ENCODE data around the gene ACOXL.
"Not testable (repeated sequence)": the region's sequence is repeated elsewhere in the genome, so short reads cannot be mapped to it uniquely, and the experiment has no call there.

ACOXL gene

GRCh38 chr2:110834134-110834827, 101.9 kb downstream of the ACOXL start:
- DNase-seq: no peak

GRCh38 chr2:110836671-110837070, 104.3 kb downstream of the ACOXL start:
- DNase-seq: no peak

GRCh38 chr2:110837446-110838409, 105.4 kb downstream of the ACOXL start:
- no peak for DNase-seq

GRCh38 chr2:110838657-110839384, 106.4 kb downstream of the ACOXL start:
- no peak for DNase-seq

- DNase-seq: no peak
Measured at GRCh38 chr2:110840508-110840907, 108.1 kb downstream of the ACOXL start.

GRCh38 chr2:110842048-110842447, 109.7 kb downstream of the ACOXL start:
- DNase-seq: no peak

GRCh38 chr2:110843496-110843895, 111.1 kb downstream of the ACOXL start:
- DNase-seq: no peak

GRCh38 chr2:110843959-110844510, 111.7 kb downstream of the ACOXL start:
- DNase-seq: no peak

GRCh38 chr2:110847651-110848050, 115.3 kb downstream of the ACOXL start:
- no peak for DNase-seq

GRCh38 chr2:110848071-110848470, 115.7 kb downstream of the ACOXL start:
- no peak for DNase-seq

GRCh38 chr2:110848519-110849030, 116.2 kb downstream of the ACOXL start:
- DNase-seq: no peak

GRCh38 chr2:110851531-110851930, 119.2 kb downstream of the ACOXL start:
- DNase-seq: no peak

- no peak for DNase-seq
Measured at GRCh38 chr2:110852051-110852450, 119.7 kb downstream of the ACOXL start.

GRCh38 chr2:110852541-110853263, 120.3 kb downstream of the ACOXL start:
- DNase-seq: no peak

GRCh38 chr2:110853516-110853915, 121.1 kb downstream of the ACOXL start:
- DNase-seq: peak; percentile 52

- DNase-seq: no peak
Measured at GRCh38 chr2:110853948-110854347, 121.6 kb downstream of the ACOXL start.

GRCh38 chr2:110854355-110855081, 122.1 kb downstream of the ACOXL start:
- DNase-seq: peak; percentile 5

GRCh38 chr2:110855841-110856240, 123.5 kb downstream of the ACOXL start:
- not testable (repeated sequence) for DNase-seq

- no peak for DNase-seq
Measured at GRCh38 chr2:110858135-110858725, 125.9 kb downstream of the ACOXL start.

GRCh38 chr2:110858993-110859701, 126.8 kb downstream of the ACOXL start:
- no peak for DNase-seq
